ENCODE data around the gene ZNF24.
A peak's percentile ranks its signal among the peaks of the same experiment; 100 is the strongest.

ZNF24 gene

DNA sequence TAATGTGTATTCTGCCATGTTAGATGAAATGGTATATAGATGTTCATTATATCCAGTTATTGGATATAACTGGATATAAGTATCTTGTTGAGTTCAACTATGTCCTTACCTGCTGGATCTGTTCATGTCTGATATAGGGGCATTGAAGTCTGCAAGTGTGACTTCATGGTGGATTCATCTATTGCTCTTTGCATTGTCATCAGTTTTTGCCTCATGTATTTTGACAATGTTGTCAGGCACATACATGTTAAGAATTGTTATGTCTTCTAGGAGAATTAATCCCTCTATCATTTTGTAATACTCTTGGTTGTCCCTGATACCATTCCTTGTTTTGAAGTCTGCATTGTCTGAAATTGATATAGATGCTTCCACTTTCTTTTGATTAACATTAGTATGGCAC lies 15.4 kb downstream of the ZNF24 start:
- Histone ChIP-seq H3K4me3 (ENCODE audit: low read length) (no peak overlapping the region), H3K9me3 (ENCODE audit: control insufficient read depth, low read length) (peaks cover 28% of the 10 kb centered on the region), H3K9ac (ENCODE audit: low read length) (no peak overlapping the region), H3K27me3 (replicated peaks; ENCODE audit: control insufficient read depth, insufficient read depth, low read length) (no peaks in the 10 kb centered on the region), H3K4me1 (ENCODE audit: control insufficient read depth, insufficient read depth, low read length) (no peaks in the 10 kb centered on the region), H3K36me3 (ENCODE audit: control insufficient read depth, insufficient read depth, low read length, severe bottlenecking) (peaks cover 28% of the 10 kb centered on the region)
- DNase-seq (ENCODE audit: low read depth) = no peak

GRCh38 chr18:35326695-35327387 lies 17.4 kb downstream of the ZNF24 start:
- no peak overlapping the region for H3K9ac ChIP-seq (ENCODE audit: low read length)
- no peak for DNase-seq (ENCODE audit: low read depth)
- H3K27me3 ChIP-seq (replicated peaks; ENCODE audit: control insufficient read depth, insufficient read depth, low read length) = no peaks in the 10 kb centered on the region
- peaks cover 26% of the 10 kb centered on the region for H3K9me3 ChIP-seq (ENCODE audit: control insufficient read depth, low read length)
- H3K4me3 ChIP-seq (ENCODE audit: low read length) = no peak overlapping the region
- H3K36me3 ChIP-seq (ENCODE audit: control insufficient read depth, insufficient read depth, low read length, severe bottlenecking) = peaks cover 8% of the 10 kb centered on the region
- no peaks in the 10 kb centered on the region for H3K4me1 ChIP-seq (ENCODE audit: control insufficient read depth, insufficient read depth, low read length)

- DNase-seq (ENCODE audit: low read depth) = peak; percentile 23
- no peak overlapping the region for H3K4me3 ChIP-seq (ENCODE audit: low read length)
Observed at GRCh38 chr18:35324926-35325655, 19.1 kb downstream of the ZNF24 start.

GRCh38 chr18:35322486-35323458 lies 21.4 kb downstream of the ZNF24 start:
- Histone ChIP-seq H3K9me3 (ENCODE audit: control insufficient read depth, low read length) (peaks cover 11% of the 10 kb centered on the region), H3K4me1 (ENCODE audit: control insufficient read depth, insufficient read depth, low read length) (no peaks in the 10 kb centered on the region), H3K27me3 (replicated peaks; ENCODE audit: control insufficient read depth, insufficient read depth, low read length) (no peaks in the 10 kb centered on the region), H3K4me3 (ENCODE audit: low read length) (no peak overlapping the region), H3K36me3 (ENCODE audit: control insufficient read depth, insufficient read depth, low read length, severe bottlenecking) (no peaks in the 10 kb centered on the region), H3K9ac (ENCODE audit: low read length) (no peak overlapping the region)
- DNase-seq (ENCODE audit: low read depth) = no peak

More at GRCh38 chr18:35324926-35325655, 19.1 kb downstream of the ZNF24 start:
- H3K9ac ChIP-seq (ENCODE audit: low read length) = no peak overlapping the region
- H3K4me1 ChIP-seq (ENCODE audit: control insufficient read depth, insufficient read depth, low read length) = no peaks in the 10 kb centered on the region
- H3K27me3 ChIP-seq (replicated peaks; ENCODE audit: control insufficient read depth, insufficient read depth, low read length) = no peaks in the 10 kb centered on the region
- peaks cover 4% of the 10 kb centered on the region for H3K36me3 ChIP-seq (ENCODE audit: control insufficient read depth, insufficient read depth, low read length, severe bottlenecking)
- peaks cover 24% of the 10 kb centered on the region for H3K9me3 ChIP-seq (ENCODE audit: control insufficient read depth, low read length)

DNA sequence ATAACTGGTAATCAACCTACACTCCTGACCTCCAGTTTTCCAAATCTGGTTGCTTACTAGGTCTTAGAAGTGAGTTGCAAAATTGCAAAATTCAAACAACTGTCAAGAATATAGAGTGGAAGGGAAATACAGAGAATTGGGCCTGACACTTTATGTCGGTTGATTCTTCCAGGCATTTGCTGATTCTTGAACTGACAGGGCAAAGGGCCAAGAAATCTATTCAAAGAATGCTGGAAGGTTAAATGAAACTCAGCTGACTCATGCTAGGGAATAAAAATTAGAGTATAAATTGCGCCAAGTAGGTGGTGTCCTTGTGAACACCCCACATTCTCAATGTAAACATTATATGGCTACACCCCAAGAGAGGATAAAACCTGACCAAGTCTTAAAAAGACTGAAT lies 32.7 kb downstream of the ZNF24 start:
- Histone ChIP-seq H3K36me3 (ENCODE audit: control insufficient read depth, insufficient read depth, low read length, severe bottlenecking) (peaks cover 34% of the 10 kb centered on the region), H3K9ac (ENCODE audit: low read length) (no peak overlapping the region), H3K27me3 (replicated peaks; ENCODE audit: control insufficient read depth, insufficient read depth, low read length) (no peaks in the 10 kb centered on the region), H3K4me1 (ENCODE audit: control insufficient read depth, insufficient read depth, low read length) (no peaks in the 10 kb centered on the region), H3K9me3 (ENCODE audit: control insufficient read depth, low read length) (peaks cover 88% of the 10 kb centered on the region), H3K4me3 (ENCODE audit: low read length) (peak overlapping the region; percentile 61)
- no peak for DNase-seq (ENCODE audit: low read depth)

DNA sequence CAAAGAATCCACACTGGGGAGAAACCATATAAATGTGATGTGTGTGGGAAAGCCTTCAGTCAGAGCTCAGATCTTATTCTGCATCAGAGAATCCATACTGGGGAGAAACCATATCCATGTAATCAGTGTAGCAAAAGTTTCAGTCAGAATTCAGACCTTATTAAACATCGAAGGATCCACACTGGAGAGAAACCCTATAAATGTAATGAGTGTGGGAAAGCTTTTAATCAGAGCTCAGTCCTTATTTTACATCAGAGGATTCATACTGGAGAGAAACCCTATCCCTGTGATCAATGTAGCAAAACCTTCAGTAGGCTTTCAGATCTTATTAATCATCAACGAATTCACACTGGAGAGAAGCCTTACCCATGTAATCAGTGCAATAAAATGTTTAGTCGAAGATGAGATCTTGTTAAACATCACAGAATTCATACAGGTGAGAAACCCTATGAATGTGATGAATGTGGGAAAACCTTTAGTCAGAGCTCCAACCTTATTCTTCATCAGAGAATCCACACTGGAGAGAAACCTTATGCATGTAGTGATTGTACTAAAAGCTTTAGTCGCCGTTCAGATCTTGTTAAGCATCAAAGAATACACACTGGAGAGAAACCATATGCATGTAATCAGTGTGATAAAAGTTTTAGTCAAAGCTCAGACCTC lies 37.5 kb downstream of the ZNF24 start:
- Histone ChIP-seq H3K9ac (ENCODE audit: low read length) (no peak overlapping the region), H3K27me3 (replicated peaks; ENCODE audit: control insufficient read depth, insufficient read depth, low read length) (no peaks in the 10 kb centered on the region), H3K36me3 (ENCODE audit: control insufficient read depth, insufficient read depth, low read length, severe bottlenecking) (peaks cover 79% of the 10 kb centered on the region), H3K4me1 (ENCODE audit: control insufficient read depth, insufficient read depth, low read length) (no peaks in the 10 kb centered on the region), H3K9me3 (ENCODE audit: control insufficient read depth, low read length) (peaks cover 99% of the 10 kb centered on the region), H3K4me3 (ENCODE audit: low read length) (peak overlapping the region; percentile 61)
- no peak for DNase-seq (ENCODE audit: low read depth)

GRCh38 chr18:35303610-35304009 lies 40.6 kb downstream of the ZNF24 start:
- H3K9me3 ChIP-seq (ENCODE audit: control insufficient read depth, low read length) = peaks cover 99% of the 10 kb centered on the region
- H3K36me3 ChIP-seq (ENCODE audit: control insufficient read depth, insufficient read depth, low read length, severe bottlenecking) = peaks cover 79% of the 10 kb centered on the region
- no peak overlapping the region for H3K9ac ChIP-seq (ENCODE audit: low read length)
- no peaks in the 10 kb centered on the region for H3K4me1 ChIP-seq (ENCODE audit: control insufficient read depth, insufficient read depth, low read length)
- H3K4me3 ChIP-seq (ENCODE audit: low read length) = peak overlapping the region; percentile 42
- H3K27me3 ChIP-seq (replicated peaks; ENCODE audit: control insufficient read depth, insufficient read depth, low read length) = no peaks in the 10 kb centered on the region
- DNase-seq (ENCODE audit: low read depth) = no peak

GRCh38 chr18:35296060-35296459 lies 48.2 kb downstream of the ZNF24 start:
- Histone ChIP-seq H3K4me1 (ENCODE audit: control insufficient read depth, insufficient read depth, low read length) (peaks cover 10% of the 10 kb centered on the region), H3K4me3 (ENCODE audit: low read length) (no peak overlapping the region), H3K9me3 (ENCODE audit: control insufficient read depth, low read length) (peaks cover 31% of the 10 kb centered on the region), H3K36me3 (ENCODE audit: control insufficient read depth, insufficient read depth, low read length, severe bottlenecking) (peaks cover 60% of the 10 kb centered on the region), H3K9ac (ENCODE audit: low read length) (no peak overlapping the region), H3K27me3 (replicated peaks; ENCODE audit: control insufficient read depth, insufficient read depth, low read length) (no peaks in the 10 kb centered on the region)
- no peak for DNase-seq (ENCODE audit: low read depth)

DNA sequence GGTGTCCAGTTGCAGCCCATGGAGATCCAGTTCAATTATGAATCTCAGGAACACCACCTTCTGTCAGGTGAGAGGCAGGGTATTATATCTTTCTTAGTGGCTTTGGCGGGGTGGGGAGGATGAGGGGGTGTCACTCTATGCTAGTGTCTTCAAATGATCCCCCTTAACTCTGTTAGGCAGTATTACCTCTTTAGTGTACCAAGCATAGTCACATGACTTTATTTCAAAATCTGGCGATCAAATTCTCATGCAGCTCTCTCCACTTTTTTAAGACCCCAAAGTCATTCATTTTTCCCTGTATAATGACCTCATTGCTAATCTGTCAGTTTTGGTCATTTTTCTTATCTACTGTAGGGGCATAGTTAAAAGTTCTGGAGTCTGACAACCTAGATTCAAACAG lies 53.1 kb downstream of the ZNF24 start:
- H3K27me3 ChIP-seq (replicated peaks; ENCODE audit: control insufficient read depth, insufficient read depth, low read length) = no peaks in the 10 kb centered on the region
- H3K4me1 ChIP-seq (ENCODE audit: control insufficient read depth, insufficient read depth, low read length) = peaks cover 27% of the 10 kb centered on the region
- peak overlapping the region; percentile 97 for H3K9ac ChIP-seq (ENCODE audit: low read length)
- H3K4me3 ChIP-seq (ENCODE audit: low read length) = peak overlapping the region; percentile 95
- DNase-seq (ENCODE audit: low read depth) = no peak
- H3K9me3 ChIP-seq (ENCODE audit: control insufficient read depth, low read length) = peaks cover under 1% of the 10 kb centered on the region
- peaks cover 24% of the 10 kb centered on the region for H3K36me3 ChIP-seq (ENCODE audit: control insufficient read depth, insufficient read depth, low read length, severe bottlenecking)

DNA sequence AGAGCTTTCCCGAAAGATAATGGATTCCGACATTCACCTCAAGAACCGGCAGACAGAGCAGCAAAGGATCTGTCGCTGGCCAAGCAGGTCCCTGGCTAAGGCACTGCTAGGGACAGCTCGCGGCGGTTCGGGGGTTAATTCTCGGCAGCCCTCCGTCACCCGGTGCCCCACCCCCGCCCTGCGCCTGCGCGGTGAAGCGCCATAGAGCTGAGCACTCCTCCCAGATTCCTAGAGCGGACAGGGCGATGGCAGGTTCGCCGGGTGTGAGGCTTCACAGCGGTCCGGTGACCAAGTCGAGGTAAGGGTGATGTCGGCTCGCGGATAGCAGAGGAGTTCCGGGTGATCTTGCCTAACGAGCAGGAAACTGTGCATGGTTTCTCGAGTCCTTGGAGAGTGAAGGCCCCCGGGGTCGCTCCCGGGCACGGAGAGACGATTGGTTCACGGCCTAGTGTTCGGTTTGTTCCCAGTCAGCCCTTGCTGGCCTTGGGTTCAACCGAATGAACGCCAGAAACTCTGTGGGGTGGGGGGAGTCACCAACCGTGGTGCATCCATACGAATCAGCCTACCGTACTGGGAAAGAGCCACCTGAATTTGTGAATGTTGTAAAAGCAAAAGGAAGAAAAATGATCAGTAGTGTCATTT lies 54.0 kb downstream of the ZNF24 start, which contains the start of gene ZSCAN30:
TSS of gene ZSCAN30 (minus strand) at position 136 of the 642 bp plus-strand sequence. CDS start 25,877 bp downstream, outside the sequence.
- H3K36me3 ChIP-seq (ENCODE audit: control insufficient read depth, insufficient read depth, low read length, severe bottlenecking) = peaks cover 14% of the 10 kb centered on the region
- peak; percentile 98 for DNase-seq (ENCODE audit: low read depth)
- no peaks in the 10 kb centered on the region for H3K27me3 ChIP-seq (replicated peaks; ENCODE audit: control insufficient read depth, insufficient read depth, low read length)
- peak within 1 kb of the TSS; percentile 97 for H3K9ac ChIP-seq (ENCODE audit: low read length)
- H3K4me1 ChIP-seq (ENCODE audit: control insufficient read depth, insufficient read depth, low read length) = peaks cover 27% of the 10 kb centered on the region
- peaks cover 10% of the 10 kb centered on the region for H3K9me3 ChIP-seq (ENCODE audit: control insufficient read depth, low read length)
- peak within 1 kb of the TSS; percentile 95 for H3K4me3 ChIP-seq (ENCODE audit: low read length)

All from adipocyte (in vitro differentiated cells).